HEK293 (cell line): ENCODE data around the gene GMPR.

Experiments
- CTCF ChIA-PET: fragments of 350-600 bp; formaldehyde crosslinking; extraction: SDS; loops from one replicate; lab custom pipeline; 2021; ENCODE audit warnings: antibody characterized with exemption; lab: Yijun Ruan, JAX
- POLR2A ChIA-PET: fragments of 300-600 bp; formaldehyde crosslinking; extraction: SDS; loops from one replicate; lab custom pipeline; 2020; ENCODE audit warnings: antibody characterized with exemption, inconsistent platforms; lab: Yijun Ruan, JAX
- H3K27ac ChIP-seq: fragments of 200-500 bp; sonication (Bioruptor generic); 2 replicates; pipeline ENCODE4 v1.5.1; 2014; ENCODE audit warnings: low read depth, low read length, control low read depth, inconsistent platforms; ENCODE audit errors: extremely low read depth
- H3K36me3 ChIP-seq, 2 experiments: fragments of 200-500 bp in 1 of 2; sonication (Bioruptor generic) in 1 of 2; 1 replicate in 1 of 2; 2 replicates in 1 of 2; pipeline ENCODE4 v1.5.1; 2014 to 2017; ENCODE audit warnings: inconsistent platforms in 2 of 2, low read length in 2 of 2; ENCODE audit not compliant: control insufficient read depth in 2 of 2, insufficient read depth in 1 of 2
- H3K4me1 ChIP-seq: fragments of 200-500 bp; sonication (Bioruptor generic); 2 replicates; pipeline ENCODE4 v1.5.1; 2014; ENCODE audit warnings: mild to moderate bottlenecking, low read length, inconsistent platforms; ENCODE audit not compliant: control insufficient read depth, insufficient read depth
- H3K4me3 ChIP-seq: 2 replicates; pipeline ENCODE4 v1.5.1; 2011; ENCODE audit warnings: low read depth, mild to moderate bottlenecking, control low read depth, low read length, moderate library complexity
- H3K9me3 ChIP-seq: fragments of 200-500 bp; sonication (Bioruptor generic); 2 replicates; pipeline ENCODE4 v1.5.1; 2014; ENCODE audit warnings: low read depth, low read length, inconsistent platforms; ENCODE audit not compliant: control insufficient read depth, insufficient read depth
- AEBP2 ChIP-seq: fragments of 450-650 bp; formaldehyde crosslinking; IDR thresholded peaks from 2 replicates; pipeline ENCODE4 v1.5.1; 2016; ENCODE audit warnings: missing biosample characterization, missing genetic modification characterization, borderline replicate concordance
- CTCF ChIP-seq: fragments of 450-650 bp; formaldehyde crosslinking; IDR thresholded peaks from 2 replicates; pipeline ENCODE4 v1.5.1; 2016; ENCODE audit warnings: missing biosample characterization, missing genetic modification characterization
- ELK4 ChIP-seq: IDR thresholded peaks from 2 replicates; pipeline ENCODE4 v1.6.1; 2011; ENCODE audit warnings: mild to moderate bottlenecking, low read depth, low read length, borderline replicate concordance
- HIC1 ChIP-seq: fragments of 450-650 bp; formaldehyde crosslinking; IDR thresholded peaks from 2 replicates; pipeline ENCODE4 v1.5.1; 2016; ENCODE audit warnings: missing biosample characterization, missing genetic modification characterization
- KLF8 ChIP-seq: fragments of 450-650 bp; formaldehyde crosslinking; IDR thresholded peaks from 2 replicates; pipeline ENCODE4 v1.5.1; 2016; ENCODE audit warnings: missing biosample characterization, missing genetic modification characterization
- SP2 ChIP-seq: fragments of 450-650 bp; formaldehyde crosslinking; IDR thresholded peaks from 2 replicates; pipeline ENCODE4 v1.5.1; 2016; ENCODE audit warnings: missing biosample characterization, missing genetic modification characterization
- TRIM28 ChIP-seq: IDR thresholded peaks from 2 replicates; pipeline ENCODE4 v1.6.1; 2011; ENCODE audit warnings: low read length, control low read depth, borderline replicate concordance
- TSHZ1 ChIP-seq: fragments of 450-650 bp; formaldehyde crosslinking; IDR thresholded peaks from 2 replicates; pipeline ENCODE4 v1.5.1; 2016; ENCODE audit warnings: missing biosample characterization, missing genetic modification characterization, borderline replicate concordance
- ZBTB11 ChIP-seq: fragments of 450-650 bp; formaldehyde crosslinking; conservative IDR thresholded peaks from 2 replicates; pipeline ENCODE4 v1.5.1; 2016; ENCODE audit warnings: low read depth, missing biosample characterization, missing genetic modification characterization
- ZFP41 ChIP-seq: fragments of 450-650 bp; formaldehyde crosslinking; IDR thresholded peaks from 2 replicates; pipeline ENCODE4 v1.5.1; 2016; ENCODE audit warnings: missing biosample characterization, missing genetic modification characterization, borderline replicate concordance
- ZNF112 ChIP-seq: fragments of 450-650 bp; formaldehyde crosslinking; IDR thresholded peaks from 2 replicates; pipeline ENCODE4 v1.5.0; 2017; ENCODE audit warnings: missing biosample characterization, missing genetic modification characterization
- ZNF175 ChIP-seq: fragments of 450-650 bp; formaldehyde crosslinking; IDR thresholded peaks from 2 replicates; pipeline ENCODE4 v1.5.1; 2016; ENCODE audit warnings: missing biosample characterization, missing genetic modification characterization
- ZNF239 ChIP-seq: fragments of 450-650 bp; formaldehyde crosslinking; IDR thresholded peaks from 2 replicates; pipeline ENCODE4 v1.5.1; 2016; ENCODE audit warnings: missing biosample characterization, missing genetic modification characterization
- ZNF391 ChIP-seq: fragments of 450-650 bp; formaldehyde crosslinking; IDR thresholded peaks from 2 replicates; pipeline ENCODE4 v1.5.1; 2016; ENCODE audit warnings: low read depth, missing biosample characterization, missing genetic modification characterization, borderline replicate concordance
- ZNF501 ChIP-seq: fragments of 450-650 bp; formaldehyde crosslinking; IDR thresholded peaks from 2 replicates; pipeline ENCODE4 v1.5.1; 2016; ENCODE audit warnings: missing biosample characterization, missing genetic modification characterization
- ZNF521 ChIP-seq: fragments of 450-650 bp; formaldehyde crosslinking; IDR thresholded peaks from 2 replicates; pipeline ENCODE4 v1.5.1; 2017; ENCODE audit warnings: missing biosample characterization, mild to moderate bottlenecking, missing genetic modification characterization
- ZNF558 ChIP-seq: fragments of 450-650 bp; formaldehyde crosslinking; IDR thresholded peaks from 2 replicates; pipeline ENCODE4 v1.5.1; 2016; ENCODE audit warnings: missing biosample characterization, missing genetic modification characterization
- ZNF645 ChIP-seq: fragments of 450-650 bp; formaldehyde crosslinking; IDR thresholded peaks from 2 replicates; pipeline ENCODE4; 2016; ENCODE audit warnings: missing biosample characterization, missing genetic modification characterization
- ZNF654 ChIP-seq: fragments of 450-650 bp; formaldehyde crosslinking; IDR thresholded peaks from 2 replicates; pipeline ENCODE4 v1.5.1; 2016; ENCODE audit warnings: low read depth, missing biosample characterization, missing genetic modification characterization
- ZNF660 ChIP-seq: fragments of 450-650 bp; IDR thresholded peaks from 2 replicates; pipeline ENCODE4 v1.5.1; 2018; ENCODE audit warnings: missing biosample characterization, mild to moderate bottlenecking, missing genetic modification characterization

GMPR gene

GRCh38 chr6:16190214-16190613 is 48.2 kb upstream of the GMPR start (continued):
- no peak for TF ChIP-seq CTCF
- no peak for TF ChIP-seq ZNF660
- TF ChIP-seq ZNF558 (tag by site-specific recombination), result no peak
- no peak for TF ChIP-seq ZNF501 (tag by site-specific recombination)
- TF ChIP-seq ELK4, result no peak
- TF ChIP-seq ZNF239 (tag by site-specific recombination), result no peak
- TF ChIP-seq ZNF654 (tag by site-specific recombination), result no peak
- no peak for TF ChIP-seq ZFP41
- TF ChIP-seq ZNF112 (tag by site-specific recombination), result no peak

- CTCF ChIA-PET, result interaction anchor here (0.7 to 1.6 kb wide), 3 partner anchors 9 to 14 kb away, joined by 4 to 9 read pairs (median 7); no protein-coding TSS in a partner anchor
- Histone ChIP-seq H3K9me3 (no peaks in the 10 kb centered on the region), H3K27ac (no peak overlapping the region), H3K36me3 (no peaks in the 10 kb centered on the region), H3K4me1 (peaks cover 10% of the 10 kb centered on the region), H3K4me3 (no peak overlapping the region)
- POLR2A ChIA-PET, result interaction anchor here (0.6 kb wide), 1 partner anchor 68 kb away, joined by 3 read pairs; the partner anchor contains the start of gene MYLIP
- no peak for TF ChIP-seq ZNF521 (tag by site-specific recombination)
- TF ChIP-seq AEBP2 (tag by site-specific recombination), result no peak
- TF ChIP-seq ZNF501 (tag by site-specific recombination), result no peak
- no peak for TF ChIP-seq SP2 (tag by site-specific recombination)
- no peak for TF ChIP-seq ZBTB11 (tag by site-specific recombination)
- no peak for TF ChIP-seq TSHZ1 (tag by site-specific recombination)
- no peak for TF ChIP-seq KLF8 (tag by site-specific recombination)
- no peak for TF ChIP-seq ZNF175 (tag by site-specific recombination)
- no peak for TF ChIP-seq ZNF391 (tag by site-specific recombination)
- no peak for TF ChIP-seq HIC1
- TF ChIP-seq ZNF645 (tag by site-specific recombination), result no peak
- TF ChIP-seq TRIM28, result no peak
Observed at GRCh38 chr6:16196260-16196983, 42.0 kb upstream of the GMPR start.
